IPS-18a (cell line): ENCODE data around the gene GSG1L.

Experiments
- H3K27ac ChIP-seq: one replicate; pipeline ENCODE4 v1.5.1; 2013; ENCODE audit warnings: low read length
- H3K27me3 ChIP-seq: one replicate; pipeline ENCODE4 v1.6.1; 2013; ENCODE audit warnings: mild to moderate bottlenecking, low read length; ENCODE audit not compliant: control insufficient read depth, insufficient read depth
- H3K36me3 ChIP-seq: one replicate; pipeline ENCODE4 v1.6.1; 2013; ENCODE audit warnings: low read depth, low read length; ENCODE audit not compliant: control insufficient read depth
- H3K4me1 ChIP-seq: one replicate; pipeline ENCODE4 v1.6.1; 2013; ENCODE audit warnings: low read depth, low read length; ENCODE audit not compliant: control insufficient read depth
- H3K4me3 ChIP-seq: one replicate; pipeline ENCODE4 v1.5.1; 2013; ENCODE audit warnings: low read length
- H3K9ac ChIP-seq: one replicate; pipeline ENCODE4 v1.6.1; 2013; ENCODE audit warnings: mild to moderate bottlenecking, low read length, moderate library complexity
- H3K9me3 ChIP-seq: one replicate; pipeline ENCODE4 v1.6.1; 2013; ENCODE audit warnings: low read depth, low read length; ENCODE audit not compliant: control insufficient read depth

Gene GSG1L

GRCh38 chr16:27738596-27738995, 324.9 kb downstream of the GSG1L start:
- Histone ChIP-seq H3K4me3 (no peak overlapping the region), H3K9me3 (no peaks in the 10 kb centered on the region), H3K27me3 (no peaks in the 10 kb centered on the region), H3K27ac (no peak overlapping the region), H3K36me3 (peaks cover 3% of the 10 kb centered on the region), H3K4me1 (no peaks in the 10 kb centered on the region), H3K9ac (no peak overlapping the region)
